Lower leg skin (tissue), 4 donors: ENCODE results near the gene DTWD2. TPM values are rescaled to one million over a fixed set of nuclear protein-coding genes. Genes with fewer than 3 reads are reported as not detected.

Source experiments
- DNase-seq, 2 donors: peaks; one replicate each; pipeline ENCODE4 v3.0.0-alpha.2; 2019; ENCODE audit warnings: low spot score in 2 of 2
- H3K4me3 ChIP-seq: fragments of 200-600 bp; sonication (generic); 2 replicates; pipeline ENCODE4 v1.5.1; 2017; ENCODE audit warnings: mild to moderate bottlenecking, low read depth; ENCODE audit not compliant: poor library complexity, severe bottlenecking
- POLR2A ChIP-seq, 2 donors: fragments of 450-650 bp; IDR thresholded peaks; one replicate each; pipeline ENCODE4 v1.6.1; 2016 to 2017; ENCODE audit warnings: antibody characterized with exemption in 2 of 2, mild to moderate bottlenecking in 1 of 2, moderate library complexity in 1 of 2
- WGBS, 2 donors: methylation state at CpG; one replicate each; pipeline ENCODE4 v1.1.5; 2018; 5-methylcytosine and 5-hydroxymethylcytosine counted together
- intact Hi-C: fragments of 100-400 bp; cut with DNase I; formaldehyde crosslinking; loops from one replicate; pipeline ENCODE4 v1.15.0; 2023; ENCODE audit warnings: low total_unique reads
- total RNA-seq, 4 donors: library from RNA; depleted of rRNA; stranded (reverse); fragments of >200 nt; gene quantifications; one replicate each; pipeline ENCODE4 v1.1.0, GENCODE V29; 2016
- TF ChIP-seq, protein P1 (sequence below), 3 donors: fragments of 450-650 bp; IDR thresholded peaks; one replicate each; pipeline ENCODE4 v1.5.1; 2016; ENCODE audit warnings: antibody characterized with exemption in 3 of 3, mild to moderate bottlenecking in 3 of 3, moderate library complexity in 2 of 3

DTWD2 gene
- total RNA-seq, 4 donors from 2014 or later = 4.8 to 15.6 (median 9.4) TPM

GRCh38 chr5:118844351-118844750 is 144.0 kb downstream of the DTWD2 start:
- DNase-seq = no peak
- TF ChIP-seq POLR2A (IDR thresholded peaks at IDR 0.05) = no peak
- TF ChIP-seq, protein P1, sequence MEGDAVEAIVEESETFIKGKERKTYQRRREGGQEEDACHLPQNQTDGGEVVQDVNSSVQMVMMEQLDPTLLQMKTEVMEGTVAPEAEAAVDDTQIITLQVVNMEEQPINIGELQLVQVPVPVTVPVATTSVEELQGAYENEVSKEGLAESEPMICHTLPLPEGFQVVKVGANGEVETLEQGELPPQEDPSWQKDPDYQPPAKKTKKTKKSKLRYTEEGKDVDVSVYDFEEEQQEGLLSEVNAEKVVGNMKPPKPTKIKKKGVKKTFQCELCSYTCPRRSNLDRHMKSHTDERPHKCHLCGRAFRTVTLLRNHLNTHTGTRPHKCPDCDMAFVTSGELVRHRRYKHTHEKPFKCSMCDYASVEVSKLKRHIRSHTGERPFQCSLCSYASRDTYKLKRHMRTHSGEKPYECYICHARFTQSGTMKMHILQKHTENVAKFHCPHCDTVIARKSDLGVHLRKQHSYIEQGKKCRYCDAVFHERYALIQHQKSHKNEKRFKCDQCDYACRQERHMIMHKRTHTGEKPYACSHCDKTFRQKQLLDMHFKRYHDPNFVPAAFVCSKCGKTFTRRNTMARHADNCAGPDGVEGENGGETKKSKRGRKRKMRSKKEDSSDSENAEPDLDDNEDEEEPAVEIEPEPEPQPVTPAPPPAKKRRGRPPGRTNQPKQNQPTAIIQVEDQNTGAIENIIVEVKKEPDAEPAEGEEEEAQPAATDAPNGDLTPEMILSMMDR (IDR thresholded peaks at IDR 0.05) = no peak
- WGBS, 2 donors = 90 to 93% methylated on average over 1 of the region's 1 CpG
- intact Hi-C loops = no loop called here
- no peak overlapping the region for H3K4me3 ChIP-seq

DNA sequence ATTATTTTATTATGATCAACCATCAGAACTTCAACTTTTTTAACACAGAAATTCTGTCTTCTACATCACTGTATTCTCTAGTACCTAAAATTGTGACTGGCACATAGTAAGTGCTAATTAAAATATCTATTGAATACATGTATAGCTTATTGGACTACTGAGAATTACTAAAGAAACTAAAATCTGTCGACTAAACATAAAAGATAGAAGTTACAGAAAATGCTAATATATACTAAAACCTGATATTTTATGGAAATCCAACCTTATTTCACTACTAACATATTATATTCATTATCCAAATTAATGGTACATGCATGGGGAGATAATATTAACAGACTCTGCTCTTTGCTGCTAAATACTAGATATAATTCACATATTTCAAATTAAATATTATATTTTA is 153.6 kb downstream of the DTWD2 start:
- WGBS, 2 donors = 90 to 96% methylated on average over 1 of the region's 1 CpG
- no peak for TF ChIP-seq POLR2A (IDR thresholded peaks at IDR 0.05)
- TF ChIP-seq, protein P1 (IDR thresholded peaks at IDR 0.05) = no peak
- H3K4me3 ChIP-seq = no peak overlapping the region
- DNase-seq = no peak
- intact Hi-C loops = no loop called here

DNA sequence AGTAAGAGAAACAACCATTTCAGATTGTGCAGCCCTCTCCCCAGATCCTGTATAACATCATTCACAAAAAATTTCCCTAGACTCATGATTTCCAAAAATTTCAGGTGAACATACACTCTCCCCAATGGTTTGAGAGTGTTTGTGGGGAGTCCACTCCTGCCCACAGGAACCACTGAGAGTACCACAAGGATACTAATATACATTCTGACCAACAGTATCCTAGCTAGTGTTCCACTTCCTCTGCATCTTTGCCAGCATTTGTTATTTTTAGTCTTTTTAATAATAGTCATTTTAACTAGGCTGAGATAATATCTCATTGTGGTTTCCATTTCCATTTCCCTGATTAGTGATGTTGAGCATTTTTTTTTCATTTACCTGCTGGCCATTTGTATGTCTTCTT is 155.4 kb downstream of the DTWD2 start:
- DNase-seq = no peak
- intact Hi-C loops = no loop called here
- H3K4me3 ChIP-seq = no peak overlapping the region
- TF ChIP-seq, protein P1 (IDR thresholded peaks at IDR 0.05) = no peak
- TF ChIP-seq POLR2A (IDR thresholded peaks at IDR 0.05) = no peak

DNA sequence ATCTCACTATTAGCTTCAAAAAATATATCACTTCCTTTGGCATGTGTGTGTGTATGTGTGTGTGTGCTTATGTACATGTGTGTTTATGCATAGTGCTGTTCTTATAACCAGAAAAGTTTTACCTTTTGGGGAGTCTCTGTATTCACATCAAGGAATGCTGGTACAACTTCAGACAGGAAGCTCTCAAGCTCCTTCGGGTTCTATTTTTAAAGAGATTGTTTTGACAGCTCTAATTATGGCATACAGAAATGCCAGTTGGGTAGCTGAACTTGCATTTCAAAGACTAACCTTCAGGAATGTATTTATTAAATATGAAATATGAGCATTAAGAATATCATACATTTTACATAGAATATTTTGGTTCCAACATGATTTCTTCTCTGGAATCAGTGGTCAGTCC is 163.1 kb downstream of the DTWD2 start:
- DNase-seq = no peak
- no peak overlapping the region for H3K4me3 ChIP-seq
- no peak for TF ChIP-seq POLR2A (IDR thresholded peaks at IDR 0.05)
- TF ChIP-seq, protein P1 (IDR thresholded peaks at IDR 0.05) = no peak
- intact Hi-C loops = no loop called here
- 35 to 53% methylated on average over 1 of the region's 1 CpG for WGBS, 2 donors

GRCh38 chr5:118818604-118819003 is 169.7 kb downstream of the DTWD2 start:
- no peak for DNase-seq
- WGBS, 2 donors = 89 to 93% methylated on average over 3 of the region's 3 CpGs
- no peak overlapping the region for H3K4me3 ChIP-seq
- TF ChIP-seq, protein P1 (IDR thresholded peaks at IDR 0.05) = no peak
- TF ChIP-seq POLR2A (IDR thresholded peaks at IDR 0.05) = no peak
- intact Hi-C loops = no loop called here

DNA sequence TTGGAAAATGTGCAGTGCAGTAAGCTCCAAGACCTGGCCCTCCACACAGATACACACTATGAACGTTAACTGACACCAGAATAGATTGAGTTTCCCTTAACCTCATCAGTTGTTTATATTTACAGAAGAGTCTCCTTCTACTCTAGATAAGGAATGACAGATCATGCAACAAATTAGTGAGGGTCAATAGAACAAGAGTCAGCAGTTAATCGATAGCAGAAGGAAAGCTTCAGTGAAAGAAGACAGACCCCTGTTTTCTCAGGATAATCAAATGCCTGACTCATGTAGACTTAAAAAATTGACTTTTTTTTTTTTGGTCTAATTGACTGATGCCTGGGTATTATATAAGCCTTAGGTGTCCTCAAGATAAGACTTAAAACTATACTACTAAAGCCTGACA is 179.9 kb downstream of the DTWD2 start:
- 56 to 60% methylated on average over 2 of the region's 2 CpGs for WGBS, 2 donors
- no peak overlapping the region for H3K4me3 ChIP-seq
- intact Hi-C loops = no loop called here
- no peak for TF ChIP-seq POLR2A (IDR thresholded peaks at IDR 0.05)
- TF ChIP-seq, protein P1 (IDR thresholded peaks at IDR 0.05) = no peak
- DNase-seq = no peak
